Measurements from ENCODE around the gene PCLO. TPM values are rescaled to one million over a fixed set of nuclear protein-coding genes. Genes with fewer than 3 reads are reported as not detected.
A peak's percentile ranks its signal among the peaks of the same experiment; 100 is the strongest.

PCLO gene
- total and polyA plus RNA-seq, 2 of the 8 experiments (the other 6 are each of a cell fraction or from before 2014, with no cell fraction given): 1.5 to 3.2 TPM

DNA sequence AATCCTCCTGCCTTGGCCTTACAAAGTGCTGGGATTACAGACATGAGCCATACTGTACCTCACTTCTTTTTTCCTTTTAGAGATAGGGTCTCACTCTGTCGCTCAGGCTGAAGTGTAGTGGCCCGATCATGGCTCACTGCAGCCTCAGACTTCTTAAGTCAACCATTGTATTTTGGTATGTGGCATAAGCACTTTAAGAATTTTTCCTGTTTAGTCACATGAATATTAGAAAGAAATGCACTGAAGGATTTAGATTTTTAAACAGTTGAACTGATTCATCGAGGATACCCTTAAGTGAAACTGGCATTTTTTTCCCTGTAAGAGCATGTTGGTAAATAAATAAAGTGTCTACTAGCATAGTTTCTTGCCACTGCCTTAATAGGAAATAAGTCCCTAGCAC is 399.8 kb downstream of the PCLO start:
- Histone ChIP-seq H3K9ac (replicated peaks in 1 of 4; ENCODE audit: extremely low read depth in 1 of 4, low read depth in 3 of 4, low read length in 3 of 4) (no peak overlapping the region), H4K20me1 (replicated peaks in 1 of 2; ENCODE audit: control insufficient read depth in 1 of 2, insufficient read depth in 2 of 2, low read length in 2 of 2) (no peaks in the 10 kb centered on the region), H2AFZ (ENCODE audit: low read length) (0 out of 2 replicates have a peak overlapping the region, but pooled peaks have one; percentile 5), H4K91ac (replicated peaks; ENCODE audit: insufficient read length, low read length) (no peak overlapping the region), H2BK120ac (replicated peaks; ENCODE audit: low read depth, low read length) (no peak overlapping the region), H2AK5ac (ENCODE audit: low read depth, low read length) (no peak overlapping the region), H3K23me2 (ENCODE audit: low read depth, low read length) (no peaks in the 10 kb centered on the region; the same call in 1 of the 2 replicates), H2BK5ac (ENCODE audit: low read depth, low read length) (no peak overlapping the region), H3K9me3 (ENCODE audit: insufficient read depth in 2 of 2, low read depth in 1 of 2, low read length in 1 of 2) (no peaks in the 10 kb centered on the region), H3K4me1 (replicated peaks in 1 of 4; ENCODE audit: control insufficient read depth in 3 of 4, insufficient read depth in 4 of 4, low read length in 3 of 4) (peaks cover 0 to 10% (median 2%) of the 10 kb centered on the region in 4 experiments; a peak in 3 of 7 replicates), H3K27ac (ENCODE audit: low read depth, low read length) (no peak overlapping the region), H3K36me3 (ENCODE audit: control insufficient read depth in 2 of 4, insufficient read depth in 4 of 4, low read length in 3 of 4) (no peaks in the 10 kb centered on the region), H3K27me3 (replicated peaks in 1 of 4; ENCODE audit: control insufficient read depth in 3 of 4, extremely low read depth in 1 of 4, insufficient read depth in 3 of 4, low read length in 3 of 4) (peaks cover 0 to 1% (median 0%) of the 10 kb centered on the region in 4 experiments; a peak in 1 of 7 replicates), H4K8ac (ENCODE audit: extremely low read depth, insufficient read depth, low read length) (no peak overlapping the region), H3K79me1 (ENCODE audit: low read depth, low read length) (no peaks in the 10 kb centered on the region), H3K56ac (replicated peaks; ENCODE audit: insufficient read length, low read depth, low read length) (no peak overlapping the region), H3K4me2 (ENCODE audit: insufficient read depth in 1 of 2, low read depth in 2 of 2, low read length in 2 of 2) (no peak overlapping the region), H2BK20ac (ENCODE audit: low read length) (no peak overlapping the region), H3K79me2 (ENCODE audit: control insufficient read depth in 1 of 2, insufficient read depth in 2 of 2, low read length in 2 of 2) (no peaks in the 10 kb centered on the region), H3K4me3 (ENCODE audit: extremely low read depth in 1 of 4, insufficient read depth in 2 of 4, low read depth in 3 of 4, low read length in 4 of 4) (no peak overlapping the region), H2BK15ac (ENCODE audit: low read length) (no peak overlapping the region), H2BK12ac (ENCODE audit: low read depth, low read length) (no peak overlapping the region), H3K18ac (ENCODE audit: extremely low read depth, low read length) (no peak overlapping the region), H3K23ac (ENCODE audit: insufficient read length) (no peak overlapping the region), H3K4ac (replicated peaks; ENCODE audit: insufficient read length, low read depth, low read length) (no peak overlapping the region), H4K5ac (ENCODE audit: insufficient read length, low read depth, low read length) (no peak overlapping the region), H3K14ac (ENCODE audit: insufficient read length) (no peak overlapping the region)
- TF ChIP-seq, protein P1, sequence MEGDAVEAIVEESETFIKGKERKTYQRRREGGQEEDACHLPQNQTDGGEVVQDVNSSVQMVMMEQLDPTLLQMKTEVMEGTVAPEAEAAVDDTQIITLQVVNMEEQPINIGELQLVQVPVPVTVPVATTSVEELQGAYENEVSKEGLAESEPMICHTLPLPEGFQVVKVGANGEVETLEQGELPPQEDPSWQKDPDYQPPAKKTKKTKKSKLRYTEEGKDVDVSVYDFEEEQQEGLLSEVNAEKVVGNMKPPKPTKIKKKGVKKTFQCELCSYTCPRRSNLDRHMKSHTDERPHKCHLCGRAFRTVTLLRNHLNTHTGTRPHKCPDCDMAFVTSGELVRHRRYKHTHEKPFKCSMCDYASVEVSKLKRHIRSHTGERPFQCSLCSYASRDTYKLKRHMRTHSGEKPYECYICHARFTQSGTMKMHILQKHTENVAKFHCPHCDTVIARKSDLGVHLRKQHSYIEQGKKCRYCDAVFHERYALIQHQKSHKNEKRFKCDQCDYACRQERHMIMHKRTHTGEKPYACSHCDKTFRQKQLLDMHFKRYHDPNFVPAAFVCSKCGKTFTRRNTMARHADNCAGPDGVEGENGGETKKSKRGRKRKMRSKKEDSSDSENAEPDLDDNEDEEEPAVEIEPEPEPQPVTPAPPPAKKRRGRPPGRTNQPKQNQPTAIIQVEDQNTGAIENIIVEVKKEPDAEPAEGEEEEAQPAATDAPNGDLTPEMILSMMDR (IDR thresholded peaks at IDR 0.05; ENCODE audit: control extremely low read depth in 1 of 3, insufficient read depth in 1 of 3, low read depth in 1 of 3, low read length in 3 of 3): no peak
- ChIA-PET CTCF (ENCODE audit: partially characterized antibody) (no interaction called here), POLR2A (ENCODE audit: partially characterized antibody) (no interaction called here)
- DNase-seq (ENCODE audit: low read depth in 1 of 2, low spot score in 2 of 2) (no peak), FAIRE-seq (no peak)
- WGBS, 2 experiments (ENCODE audit: extremely low coverage in 1 of 2, insufficient coverage in 1 of 2, insufficient read length in 1 of 2, insufficient replicate concordance in 2 of 2, low coverage in 1 of 2, low lambda C conversion rate in 2 of 2, missing lambda C conversion rate in 1 of 2): 98% methylated on average over 3 of the region's 3 CpGs; no CpG with 5 or more reads in 1 of the 2 experiments
